NCI-H146 (cell line): Measurements from ENCODE around the gene RAB24.
"Not testable (repeated sequence)": the region's sequence is repeated elsewhere in the genome, so short reads cannot be mapped to it uniquely, and the experiment has no call there.

ENCODE experiments used
- DNase-seq: peaks from one replicate; lab custom pipeline; 2025; lab: John Stamatoyannopoulos, UW

The RAB24 gene

DNA sequence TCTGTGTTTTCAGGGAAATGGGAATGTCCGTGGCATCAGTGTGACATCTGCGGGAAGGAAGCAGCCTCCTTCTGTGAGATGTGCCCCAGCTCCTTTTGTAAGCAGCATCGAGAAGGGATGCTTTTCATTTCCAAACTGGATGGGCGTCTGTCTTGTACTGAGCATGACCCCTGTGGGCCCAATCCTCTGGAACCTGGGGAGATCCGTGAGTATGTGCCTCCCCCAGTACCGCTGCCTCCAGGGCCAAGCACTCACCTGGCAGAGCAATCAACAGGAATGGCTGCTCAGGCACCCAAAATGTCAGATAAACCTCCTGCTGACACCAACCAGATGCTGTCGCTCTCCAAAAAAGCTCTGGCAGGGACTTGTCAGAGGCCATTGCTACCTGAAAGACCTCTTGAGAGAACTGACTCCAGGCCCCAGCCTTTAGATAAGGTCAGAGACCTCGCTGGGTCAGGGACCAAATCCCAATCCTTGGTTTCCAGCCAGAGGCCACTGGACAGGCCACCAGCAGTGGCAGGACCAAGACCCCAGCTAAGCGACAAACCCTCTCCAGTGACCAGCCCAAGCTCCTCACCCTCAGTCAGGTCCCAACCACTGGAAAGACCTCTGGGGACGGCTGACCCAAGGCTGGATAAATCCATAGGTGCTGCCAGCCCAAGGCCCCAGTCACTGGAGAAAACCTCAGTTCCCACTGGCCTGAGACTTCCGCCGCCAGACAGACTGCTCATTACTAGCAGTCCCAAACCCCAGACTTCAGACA lies 9.5 kb downstream of the RAB24 start:
- DNase-seq: no peak

- DNase-seq: no peak
These were observed 11.8 kb downstream of the RAB24 start for GRCh38 chr5:177291735-177292134.

DNA sequence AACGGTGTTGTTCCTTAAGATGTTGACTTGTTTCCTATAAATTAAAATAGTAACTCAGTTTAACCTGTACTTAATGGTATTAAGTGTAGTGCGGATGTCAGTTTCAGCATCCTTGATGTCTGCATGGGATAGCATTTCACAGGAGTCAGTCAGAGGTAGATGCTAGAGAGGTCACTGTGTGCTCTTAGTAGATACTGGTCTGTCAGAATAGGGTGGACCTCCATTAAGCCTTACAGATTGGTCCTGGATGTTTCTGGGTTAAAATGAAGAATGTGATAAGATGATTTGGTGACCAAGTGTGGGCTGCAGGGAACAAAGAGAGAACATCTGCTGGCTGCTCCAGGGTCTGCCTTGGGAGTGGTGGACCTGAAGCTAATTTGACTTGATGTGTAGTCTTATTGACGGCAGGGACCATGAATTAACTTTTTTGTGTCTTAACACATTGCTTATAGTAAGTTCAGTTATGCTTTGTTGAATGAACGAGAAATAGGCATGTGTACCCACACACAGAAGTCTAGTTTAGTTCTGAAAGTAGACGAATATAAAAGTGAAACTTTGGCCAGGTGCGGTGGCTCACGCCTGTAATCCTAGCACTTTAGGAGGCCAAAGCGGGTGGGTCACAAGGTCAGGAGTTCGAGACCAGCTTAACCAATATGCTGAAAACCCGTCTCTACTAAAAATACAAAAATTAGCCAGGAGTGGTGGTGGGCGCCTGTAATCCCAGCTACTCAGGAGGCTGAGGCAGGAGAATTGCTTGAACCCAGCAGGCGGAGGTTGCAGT lies 12.5 kb downstream of the RAB24 start:
- no peak for DNase-seq

GRCh38 chr5:177288191-177288590 lies 15.3 kb downstream of the RAB24 start:
- no peak for DNase-seq

GRCh38 chr5:177276886-177277285 lies 26.6 kb downstream of the RAB24 start:
- no peak for DNase-seq

GRCh38 chr5:177275883-177276282 lies 27.6 kb downstream of the RAB24 start:
- DNase-seq: no peak

DNA sequence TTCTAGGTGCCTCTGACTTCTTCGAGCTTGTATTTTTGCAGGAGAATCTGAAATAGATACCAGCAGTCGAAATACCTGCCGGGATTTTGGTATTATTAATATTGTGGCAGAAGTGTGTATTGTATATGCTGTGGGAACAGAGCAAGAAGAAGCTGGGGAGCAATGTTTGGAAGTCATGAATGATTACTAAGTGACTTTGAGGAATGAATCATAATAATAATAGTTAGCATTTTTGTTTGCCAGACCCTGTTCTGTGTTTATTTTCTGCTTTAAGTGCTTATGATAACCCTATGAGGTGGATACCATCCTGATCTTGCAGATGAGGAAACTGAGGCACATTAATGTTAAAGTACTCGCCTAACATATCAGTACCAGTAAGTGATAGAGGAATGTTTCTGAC lies 32.4 kb downstream of the RAB24 start:
- DNase-seq: no peak

DNA sequence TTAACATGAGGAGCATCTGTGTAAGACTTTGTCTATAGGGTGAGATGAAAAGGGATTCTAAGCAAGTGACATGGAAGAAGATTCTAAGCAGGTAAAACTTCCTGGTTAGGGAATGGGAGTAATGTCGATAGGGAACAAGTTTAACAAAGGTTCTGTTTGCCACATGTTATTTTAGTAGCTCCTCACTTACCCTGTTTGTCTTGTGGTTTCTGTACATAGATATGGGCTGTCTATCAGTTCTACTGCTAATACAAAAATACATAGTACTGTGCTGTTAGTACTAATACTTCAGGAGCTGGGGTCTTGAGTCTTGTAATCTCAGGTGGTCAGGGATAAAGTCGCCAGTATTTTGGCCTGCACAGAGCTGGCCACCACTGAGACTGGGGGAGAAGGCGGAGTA lies 32.9 kb downstream of the RAB24 start:
- DNase-seq: no peak

DNA sequence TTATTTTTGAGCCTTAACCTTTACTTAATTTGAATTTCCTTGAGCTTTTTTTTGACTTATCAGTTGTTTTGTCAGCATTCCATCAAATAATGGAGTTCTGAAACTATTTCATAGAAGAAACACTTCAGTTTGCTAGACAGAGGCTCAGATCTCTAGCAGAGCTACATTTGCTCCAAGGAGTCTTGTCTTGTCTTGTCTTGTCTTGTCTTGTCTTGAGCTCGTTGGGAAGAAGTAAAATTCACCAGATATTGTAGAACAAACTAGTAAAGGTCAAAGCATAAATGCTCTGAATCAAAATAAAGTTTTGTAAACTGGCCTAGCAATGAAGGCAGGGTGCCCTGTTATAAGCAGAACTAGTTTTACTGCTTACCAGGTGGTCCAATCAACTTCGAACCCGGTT lies 33.5 kb downstream of the RAB24 start:
- no peak for DNase-seq

GRCh38 chr5:177269232-177269895 lies 34.2 kb downstream of the RAB24 start:
- no peak for DNase-seq

DNA sequence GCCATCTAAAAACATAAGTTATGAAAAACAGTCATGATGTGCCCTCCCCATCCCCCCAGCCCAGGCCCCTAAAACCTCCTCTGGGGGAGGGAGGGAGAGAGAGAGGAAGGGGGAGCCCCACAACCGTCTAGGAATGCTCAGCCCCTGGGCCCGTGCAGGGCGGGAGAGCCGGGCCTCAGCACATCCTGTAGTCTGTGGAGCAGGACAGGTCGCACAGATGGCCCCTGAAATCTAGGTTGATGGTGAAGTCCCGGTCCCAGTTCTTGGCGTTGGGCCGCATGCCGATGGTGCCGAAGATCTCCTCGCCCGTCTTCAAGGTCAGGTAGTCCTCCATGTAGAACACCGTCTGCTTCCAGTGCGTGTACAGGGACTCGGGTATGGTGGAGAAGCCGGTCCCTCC lies 38.1 kb downstream of the RAB24 start:
- no peak for DNase-seq

DNA sequence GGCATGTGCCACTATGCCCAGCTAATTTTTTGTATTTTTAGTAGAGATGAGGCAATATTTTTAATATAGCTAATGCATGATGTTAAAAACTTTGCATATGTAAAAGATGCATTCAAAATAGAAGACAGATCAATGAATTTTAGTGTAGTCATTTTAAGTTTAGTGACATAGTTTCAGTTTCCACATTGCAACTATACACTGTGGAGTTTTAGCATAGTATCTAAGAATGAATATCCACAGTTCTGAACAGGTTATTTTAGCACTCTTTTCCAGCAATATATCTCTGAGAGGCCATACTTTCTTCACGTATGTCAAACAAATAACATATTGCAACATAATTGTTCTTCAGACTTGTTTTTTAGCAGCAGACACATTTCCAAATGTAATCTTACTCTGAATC lies 39.3 kb downstream of the RAB24 start:
- no peak for DNase-seq

DNA sequence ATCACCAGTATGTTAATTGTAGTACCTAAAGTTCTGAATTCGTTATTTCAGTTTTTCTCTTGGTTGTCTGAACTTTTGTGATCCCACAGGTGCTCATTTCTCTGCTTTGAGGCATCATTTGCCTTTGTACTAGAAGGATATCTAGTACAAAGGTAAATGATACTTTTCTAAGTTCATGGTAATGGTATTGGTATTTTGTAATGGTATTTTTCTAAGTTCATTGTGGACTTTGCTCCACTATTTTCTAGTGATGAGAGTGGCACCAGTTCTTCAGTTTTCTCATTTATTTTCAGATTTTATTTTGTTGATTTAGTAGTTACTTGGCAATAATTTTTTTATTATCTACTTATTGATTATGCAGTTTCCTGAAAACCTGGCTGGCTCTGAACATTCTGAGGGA lies 42.0 kb downstream of the RAB24 start:
- DNase-seq: no peak

GRCh38 chr5:177260961-177261360 lies 42.6 kb downstream of the RAB24 start:
- DNase-seq: no peak

- not testable (repeated sequence) for DNase-seq
These were observed 44.8 kb downstream of the RAB24 start for GRCh38 chr5:177258711-177259110.

DNA sequence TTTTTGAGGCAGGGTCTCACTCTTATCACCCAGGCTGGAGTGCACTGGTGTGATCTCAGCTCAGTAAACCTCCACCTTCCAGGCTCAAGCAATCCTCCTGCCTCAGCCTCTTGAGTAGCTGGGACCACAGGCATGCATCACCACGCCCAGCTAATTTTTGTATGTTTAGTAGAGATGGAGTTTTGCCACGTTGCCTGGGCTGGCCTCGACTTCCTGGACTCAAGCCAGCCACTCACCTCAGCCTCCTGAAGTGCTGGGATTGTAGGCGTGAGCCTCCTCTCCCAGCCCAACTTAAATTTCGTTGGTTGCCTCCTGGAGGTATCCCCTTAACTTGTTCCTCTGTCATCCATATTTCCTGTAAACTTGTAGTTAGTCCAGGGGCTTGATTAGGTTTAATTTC lies 47.2 kb downstream of the RAB24 start:
- no peak for DNase-seq

DNA sequence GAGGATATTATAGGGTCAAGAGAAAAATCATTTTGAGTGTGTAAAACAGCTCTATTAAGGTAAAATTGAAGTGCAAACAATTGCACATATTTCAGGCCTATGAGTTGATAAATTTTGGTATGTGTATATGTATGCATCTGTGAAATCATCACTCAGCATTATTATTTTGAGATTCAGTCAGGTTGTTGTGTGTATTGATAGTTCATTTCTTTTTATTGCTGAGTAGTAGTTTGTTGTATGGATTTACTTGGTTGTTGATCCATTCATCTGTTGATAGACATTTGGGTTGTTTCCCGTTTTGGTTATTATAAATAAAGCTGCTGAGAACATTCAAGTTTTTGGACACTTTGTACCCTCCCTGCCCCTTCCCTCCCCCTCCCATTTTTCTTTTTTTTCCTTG lies 50.3 kb downstream of the RAB24 start:
- no peak for DNase-seq
